HUES64 (cell line): ENCODE results near the gene CLEC9A.

Source experiments
- H3K27ac ChIP-seq: 2 replicates; pipeline ENCODE4 v1.7.0; 2013; ENCODE audit warnings: low read depth, low read length, inconsistent platforms
- H3K27me3 ChIP-seq: 2 replicates; pipeline ENCODE4 v1.6.1; 2013; ENCODE audit warnings: mild to moderate bottlenecking, low read length; ENCODE audit not compliant: insufficient read depth
- H3K36me3 ChIP-seq: 2 replicates; pipeline ENCODE4 v1.6.1; 2013; ENCODE audit warnings: mild to moderate bottlenecking, low read length; ENCODE audit not compliant: insufficient read depth
- H3K4me1 ChIP-seq: 2 replicates; pipeline ENCODE4 v1.6.1; 2013; ENCODE audit warnings: mild to moderate bottlenecking, low read length, moderate library complexity; ENCODE audit not compliant: insufficient read depth
- H3K4me3 ChIP-seq: 2 replicates; pipeline ENCODE4 v1.5.1; 2013; ENCODE audit warnings: mild to moderate bottlenecking, low read length, moderate library complexity
- H3K9ac ChIP-seq: 2 replicates; pipeline ENCODE4 v1.6.1; 2013; ENCODE audit warnings: mild to moderate bottlenecking, low read depth, low read length
- H3K9me3 ChIP-seq: 2 replicates; pipeline ENCODE4 v1.6.1; 2013; ENCODE audit warnings: low read depth, low read length; ENCODE audit not compliant: insufficient read depth
- WGBS: fragments of 150-250, 120-280 bp; methylation state at CpG from one replicate; pipeline ENCODE4 v1.1.7; 2013; ENCODE audit warnings: missing lambda C conversion rate; 5-methylcytosine and 5-hydroxymethylcytosine counted together

CLEC9A gene

DNA sequence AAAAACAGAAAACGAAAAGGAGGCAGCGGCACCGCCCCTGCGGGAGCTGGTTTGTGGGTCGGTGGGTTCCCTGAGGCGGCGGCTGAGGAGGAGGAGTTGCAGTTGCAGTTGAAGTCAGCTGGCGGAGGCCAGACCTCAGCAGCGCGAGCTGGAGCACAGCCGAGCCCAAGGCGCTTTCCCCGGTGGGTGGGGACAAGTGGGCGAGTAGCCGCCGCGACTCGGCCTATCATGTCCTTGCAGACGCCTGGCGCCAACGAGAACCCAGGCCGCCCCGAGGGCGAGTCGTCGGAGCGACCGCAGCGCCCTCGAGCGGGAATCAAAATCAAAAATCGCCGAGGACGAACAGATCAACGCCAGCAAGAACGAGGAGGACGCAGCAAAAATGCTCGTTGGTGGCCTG is 81.0 kb downstream of the CLEC9A start:
- Histone ChIP-seq H3K36me3 (no peaks in the 10 kb centered on the region), H3K9me3 (no peaks in the 10 kb centered on the region), H3K4me1 (no peaks in the 10 kb centered on the region), H3K27me3 (no peaks in the 10 kb centered on the region), H3K27ac (no peak overlapping the region), H3K4me3 (no peak overlapping the region), H3K9ac (no peak overlapping the region)
- 95% methylated on average over 38 of the region's 38 CpGs for WGBS

DNA sequence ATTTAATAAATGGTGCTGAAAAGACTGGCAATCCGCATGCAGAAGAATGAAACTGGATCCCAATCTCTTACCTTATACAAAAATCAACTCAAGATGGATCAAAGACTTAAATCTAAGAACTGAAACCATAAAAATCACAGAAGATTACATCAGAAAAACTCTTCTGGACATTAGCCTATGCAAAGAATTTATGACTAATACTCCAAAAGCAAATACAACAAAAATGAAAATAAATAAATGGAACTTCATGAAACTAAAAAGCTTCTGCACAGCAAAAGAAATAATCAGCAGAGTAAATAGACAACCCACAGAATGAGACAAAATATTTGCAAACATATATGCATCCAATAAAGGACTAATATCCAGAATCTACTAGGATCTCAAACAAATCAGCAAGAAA is 82.6 kb downstream of the CLEC9A start:
- Histone ChIP-seq H3K27ac (no peak overlapping the region), H3K36me3 (no peaks in the 10 kb centered on the region), H3K9me3 (no peaks in the 10 kb centered on the region), H3K4me1 (no peaks in the 10 kb centered on the region), H3K27me3 (no peaks in the 10 kb centered on the region), H3K4me3 (no peak overlapping the region), H3K9ac (no peak overlapping the region)
- 93% methylated on average over 1 of the region's 1 CpG for WGBS

GRCh38 chr12:10113920-10114319 is 83.4 kb downstream of the CLEC9A start:
- Histone ChIP-seq H3K4me3 (no peak overlapping the region), H3K36me3 (no peaks in the 10 kb centered on the region), H3K27me3 (no peaks in the 10 kb centered on the region), H3K9me3 (no peaks in the 10 kb centered on the region), H3K4me1 (no peaks in the 10 kb centered on the region), H3K27ac (no peak overlapping the region), H3K9ac (no peak overlapping the region)
- WGBS, result no CpG with 5 or more reads among the region's 1 CpG

DNA sequence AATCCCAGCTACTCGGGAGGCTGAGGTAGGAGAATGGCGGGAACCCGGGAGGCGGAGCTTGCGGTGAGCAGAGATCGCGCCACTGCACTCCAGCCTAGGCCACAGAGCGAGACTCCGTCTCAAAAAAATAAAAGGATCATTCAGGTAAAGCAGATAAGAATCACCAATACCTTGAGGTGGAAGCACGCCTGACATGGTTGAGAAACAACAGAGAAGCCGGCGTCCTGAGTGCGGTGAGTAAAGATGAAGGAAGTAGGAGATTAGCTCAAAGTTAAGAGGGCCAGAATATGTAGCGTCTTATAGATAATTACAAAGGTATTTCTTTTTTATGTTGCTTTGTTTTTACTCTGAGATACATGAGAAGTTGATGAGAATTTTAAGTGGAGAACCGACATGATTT is 84.8 kb downstream of the CLEC9A start:
- Histone ChIP-seq H3K4me1 (no peaks in the 10 kb centered on the region), H3K27me3 (no peaks in the 10 kb centered on the region), H3K9me3 (no peaks in the 10 kb centered on the region), H3K27ac (no peak overlapping the region), H3K9ac (no peak overlapping the region), H3K36me3 (no peaks in the 10 kb centered on the region), H3K4me3 (no peak overlapping the region)
- WGBS, result 93% methylated on average over 15 of the region's 15 CpGs
